ENCODE results near the gene SMURF2. TPM values are rescaled to one million over a fixed set of nuclear protein-coding genes. Genes with fewer than 3 reads are reported as not detected.
"Not testable (repeated sequence)": the region's sequence is repeated elsewhere in the genome, so short reads cannot be mapped to it uniquely, and the experiment has no call there.

Gene SMURF2
- polyA plus RNA-seq, 1 of the 3 experiments (the other 2 are of a cell fraction): 36.6 TPM

GRCh38 chr17:64676763-64677162, 14.7 kb upstream of the SMURF2 start:
- Histone ChIP-seq H3K9me3 (no peaks in the 10 kb centered on the region), H3K9me2 (no peaks in the 10 kb centered on the region), H3K9ac (no peak overlapping the region), H3K27me3 (ENCODE audit: insufficient read depth) (no peaks in the 10 kb centered on the region), H3F3A (replicated peaks; ENCODE audit: insufficient read depth) (peaks cover 52% of the 10 kb centered on the region), H3K4me1 (ENCODE audit: control insufficient read depth in 1 of 2, insufficient read depth in 2 of 2, low read depth in 1 of 2, low read length in 1 of 2) (peaks cover 0 to 24% of the 10 kb centered on the region in 2 experiments; a peak in 2 of 4 replicates), H3K36me3 (replicated peaks in 1 of 2; ENCODE audit: control insufficient read depth in 1 of 2, insufficient read depth in 2 of 2, low read length in 1 of 2) (no peaks in the 10 kb centered on the region), H4K20me1 (ENCODE audit: insufficient read depth) (no peaks in the 10 kb centered on the region), H3K79me2 (ENCODE audit: insufficient read depth) (peaks cover 11% of the 10 kb centered on the region; the same call in 1 of the 2 replicates), H3K4me2 (no peak overlapping the region), H3K4me3 (ENCODE audit: low read depth in 2 of 2, low read length in 1 of 2) (no peak overlapping the region), H3K27ac (ENCODE audit: low read depth in 2 of 2, low read length in 1 of 2) (no peak overlapping the region), H2AFZ (ENCODE audit: low read depth) (no peak overlapping the region)
- DNase-seq: no peak
- TF ChIP-seq POLR2AphosphoS5 (IDR thresholded peaks at IDR 0.05; ENCODE audit: low read depth, low read length): no peak
- ChIA-PET CTCF (no interaction called here), POLR2A (no interaction called here)
- 72% methylated on average over 3 of the region's 3 CpGs for WGBS (ENCODE audit: low lambda C conversion rate)

- H3K79me2 ChIP-seq (ENCODE audit: insufficient read depth); DNase-seq; H3K9me2 ChIP-seq; H3K4me3 ChIP-seq (ENCODE audit: low read depth in 2 of 2, low read length in 1 of 2); H3K36me3 ChIP-seq (replicated peaks in 1 of 2; ENCODE audit: control insufficient read depth in 1 of 2, insufficient read depth in 2 of 2, low read length in 1 of 2); CTCF ChIA-PET; H4K20me1 ChIP-seq (ENCODE audit: insufficient read depth); H3K27me3 ChIP-seq (ENCODE audit: insufficient read depth); H3K9ac ChIP-seq; H3K9me3 ChIP-seq: not testable (repeated sequence)
- 57% methylated on average over 10 of the region's 10 CpGs for whole genome bisulfite sequencing (ENCODE audit: low lambda C conversion rate)
- Histone ChIP-seq H2AFZ (ENCODE audit: low read depth) (peak overlapping the region; percentile 24), H3F3A (replicated peaks; ENCODE audit: insufficient read depth) (peaks cover 68% of the 10 kb centered on the region), H3K4me2 (peak overlapping the region; percentile 34), H3K4me1 (ENCODE audit: control insufficient read depth in 1 of 2, insufficient read depth in 2 of 2, low read depth in 1 of 2, low read length in 1 of 2) (peaks cover 0 to 13% of the 10 kb centered on the region in 2 experiments; a peak in 1 of 4 replicates), H3K27ac (ENCODE audit: low read depth in 2 of 2, low read length in 1 of 2) (peak overlapping the region in 1 of 2 experiments; percentile 63; a peak in 2 of 4 replicates)
- POLR2A ChIA-PET: interaction anchor here (0.6 to 0.8 kb wide), 3 partner anchors 9 to 1006 kb away, joined by 3 read pairs; partner anchors contain the start of gene SMURF2
- TF ChIP-seq JUND (IDR thresholded peaks at IDR 0.05): 0 out of 2 replicates have a peak, but pooled peaks have one; percentile 3
- peak; percentile 18; the same call in 1 of the 2 replicates for TF ChIP-seq FOSL2 (IDR thresholded peaks at IDR 0.05; ENCODE audit: borderline replicate concordance, low read depth)
Measured at GRCh38 chr17:64670843-64671590, 8.9 kb upstream of the SMURF2 start.

- WGBS (ENCODE audit: low lambda C conversion rate): 54% methylated on average over 14 of the region's 14 CpGs
Measured at GRCh38 chr17:64667807-64668721, 6.0 kb upstream of the SMURF2 start.

More at GRCh38 chr17:64667807-64668721, 6.0 kb upstream of the SMURF2 start:
- H4K20me1 ChIP-seq (ENCODE audit: insufficient read depth); H3K27me3 ChIP-seq (ENCODE audit: insufficient read depth); H3K9me3 ChIP-seq; H3K4me3 ChIP-seq (ENCODE audit: low read depth in 2 of 2, low read length in 1 of 2); H3K36me3 ChIP-seq (replicated peaks in 1 of 2; ENCODE audit: control insufficient read depth in 1 of 2, insufficient read depth in 2 of 2, low read length in 1 of 2); H3K4me2 ChIP-seq; H3K9ac ChIP-seq; H3K9me2 ChIP-seq; POLR2A ChIA-PET; DNase-seq: not testable (repeated sequence)
- Histone ChIP-seq H2AFZ (ENCODE audit: low read depth) (peak overlapping the region; percentile 3; the same call in 1 of the 2 replicates), H3K79me2 (ENCODE audit: insufficient read depth) (peaks cover 18% of the 10 kb centered on the region; the same call in 1 of the 2 replicates), H3F3A (replicated peaks; ENCODE audit: insufficient read depth) (peaks cover 85% of the 10 kb centered on the region), H3K4me1 (ENCODE audit: control insufficient read depth in 1 of 2, insufficient read depth in 2 of 2, low read depth in 1 of 2, low read length in 1 of 2) (peaks cover 0 to 15% of the 10 kb centered on the region in 2 experiments; a peak in 1 of 4 replicates), H3K27ac (ENCODE audit: low read depth in 2 of 2, low read length in 1 of 2) (peak overlapping the region in 1 of 2 experiments; percentile 68; a peak in 2 of 4 replicates)
- CTCF ChIA-PET: interaction anchor here (1.1 kb wide), 1 partner anchor 19 kb away, joined by 3 read pairs; no protein-coding TSS in a partner anchor
- TF ChIP-seq TCF12 (IDR thresholded peaks at IDR 0.05) (peak; percentile 17; the same call in 1 of the 2 replicates), FOSL2 (IDR thresholded peaks at IDR 0.05; ENCODE audit: borderline replicate concordance, low read depth) (peak; percentile 64), EP300 (IDR thresholded peaks at IDR 0.05; ENCODE audit: borderline replicate concordance in 1 of 2, low read depth in 1 of 2, low read length in 1 of 2) (0 out of 4 replicates have a peak, but pooled peaks of 1 of the 2 experiments have one; percentile 17), JUND (IDR thresholded peaks at IDR 0.05) (peak; percentile 50; the same call in 1 of the 2 replicates)
